Adrenal gland (tissue), 12 donors: ENCODE results near the gene XPC. TPM values are rescaled to one million over a fixed set of nuclear protein-coding genes. Genes with fewer than 3 reads are reported as not detected.

Source experiments
- DNase-seq, 7 donors: peaks; one replicate each; pipeline ENCODE4 v3.0.0-alpha.2; 2019 to 2020
- H3K27ac ChIP-seq, 5 donors: fragments of 200-600 bp; sonication (generic) in 4 of 5; 1 replicate in 3 of 5; 2 replicates in 2 of 5; pipeline versions ENCODE4 v1.5.1 to v1.8.0; 2016 to 2020; ENCODE audit warnings: mild to moderate bottlenecking in 1 of 5
- H3K27me3 ChIP-seq: fragments of 200-600 bp; 2 replicates; pipeline ENCODE4 v1.8.0; 2021
- H3K36me3 ChIP-seq, 2 donors: fragments of 200-600 bp; replicated peaks in 1 of 2; 1 replicate in 1 of 2; 2 replicates in 1 of 2; pipeline versions ENCODE4 v1.5.1 to v1.8.0; 2018 to 2022
- H3K4me1 ChIP-seq, 2 donors: fragments of 200-600 bp; replicated peaks in 1 of 2; 1 replicate in 1 of 2; 2 replicates in 1 of 2; pipeline versions ENCODE4 v1.5.1 to v1.8.0; 2018 to 2021
- H3K4me3 ChIP-seq, 4 donors: fragments of 200-600 bp; sonication (generic) in 3 of 4; one replicate each; pipeline ENCODE4 v1.5.1; 2016 to 2018
- H3K9me3 ChIP-seq, 3 donors: fragments of 200-600 bp; sonication (generic) in 1 of 3; replicated peaks in 1 of 3; 1 replicate in 2 of 3; 2 replicates in 1 of 3; pipeline versions ENCODE4 v1.5.1 to v1.8.0; 2016 to 2021
- POLR2A ChIP-seq, 2 donors: fragments of 450-650 bp; IDR thresholded peaks; one replicate each; pipeline ENCODE4 v1.6.1; 2017; ENCODE audit warnings: antibody characterized with exemption in 2 of 2, mild to moderate bottlenecking in 2 of 2, moderate library complexity in 1 of 2
- WGBS, 4 donors: extraction: QIAGEN DNeasy Blood & Tissue Kit in 2 of 4; methylation state at CpG; one replicate each; pipeline versions ENCODE4 v1.1.5 to v1.1.7; 2013 to 2017; 5-methylcytosine and 5-hydroxymethylcytosine counted together
- intact Hi-C, 2 donors: fragments of 100-400 bp; cut with DNase I; formaldehyde crosslinking; loops; one replicate each; pipeline versions ENCODE4 v1.14.1 to v1.15.0; 2022 to 2023
- polyA plus RNA-seq, 3 donors: library from polyadenylated mRNA; stranded (reverse); fragments of 200-250 nt in 2 of 3; fragments of 350-450 nt in 1 of 3; fragmentation: Illumina TruSeq in 1 of 3; extraction: RNeasy Lipid Tissue Mini Kit (QIAGEN cat#74804) in 1 of 3; gene quantifications; one replicate each; pipeline ENCODE4 v1.2.3, GENCODE V29; 2013 to 2014
- total RNA-seq, 9 donors: library from RNA; depleted of rRNA in 4 of 9; stranded (reverse); fragments of >200 nt in 4 of 9; fragments of 120-200 nt in 1 of 9; fragmentation: NEBNext Ultra II Directional in 1 of 9; extraction: Animal tissue kit (Norgen Biotek cat#: 25700) in 1 of 9; gene quantifications; one replicate each; pipeline versions ENCODE4 v1.1.0 to v1.2.4, GENCODE V29; 2013 to 2023
- TF ChIP-seq, protein P1 (sequence below), 6 experiments: fragments of 450-650 bp in 4 of 6; fragments of 200-600 bp in 2 of 6; sonication (generic) in 1 of 6; IDR thresholded peaks; 1 replicate in 5 of 6; 2 replicates in 1 of 6; pipeline versions ENCODE4 v1.5.1 to v1.8.0; 2016 to 2021; ENCODE audit warnings: antibody characterized with exemption in 6 of 6, mild to moderate bottlenecking in 2 of 6, moderate library complexity in 1 of 6
- donor health status: healthy with polysubstance abuse.
- donor health status: Bipolar disorder and iron deficiency.
- donor health status: DM: yes; HTN: yes; CAD: no.
- donor health status: DM: no; HTN: no; CAD: no.
- donor health status: DM: no; HTN: no; CAD: no.
- donor health status: DM: yes; HTN: yes; CAD: no.

XPC gene
- total and polyA plus RNA-seq, 12 donors: 15.6 to 66.5 (median 31.4) TPM

GRCh38 chr3:14137004-14137403 is 41.4 kb downstream of the XPC start:
- H3K27ac ChIP-seq: peak overlapping the region in 2 of 5 donors; percentile 33 to 37
- TF ChIP-seq POLR2A (IDR thresholded peaks at IDR 0.05): no peak
- TF ChIP-seq, protein P1, sequence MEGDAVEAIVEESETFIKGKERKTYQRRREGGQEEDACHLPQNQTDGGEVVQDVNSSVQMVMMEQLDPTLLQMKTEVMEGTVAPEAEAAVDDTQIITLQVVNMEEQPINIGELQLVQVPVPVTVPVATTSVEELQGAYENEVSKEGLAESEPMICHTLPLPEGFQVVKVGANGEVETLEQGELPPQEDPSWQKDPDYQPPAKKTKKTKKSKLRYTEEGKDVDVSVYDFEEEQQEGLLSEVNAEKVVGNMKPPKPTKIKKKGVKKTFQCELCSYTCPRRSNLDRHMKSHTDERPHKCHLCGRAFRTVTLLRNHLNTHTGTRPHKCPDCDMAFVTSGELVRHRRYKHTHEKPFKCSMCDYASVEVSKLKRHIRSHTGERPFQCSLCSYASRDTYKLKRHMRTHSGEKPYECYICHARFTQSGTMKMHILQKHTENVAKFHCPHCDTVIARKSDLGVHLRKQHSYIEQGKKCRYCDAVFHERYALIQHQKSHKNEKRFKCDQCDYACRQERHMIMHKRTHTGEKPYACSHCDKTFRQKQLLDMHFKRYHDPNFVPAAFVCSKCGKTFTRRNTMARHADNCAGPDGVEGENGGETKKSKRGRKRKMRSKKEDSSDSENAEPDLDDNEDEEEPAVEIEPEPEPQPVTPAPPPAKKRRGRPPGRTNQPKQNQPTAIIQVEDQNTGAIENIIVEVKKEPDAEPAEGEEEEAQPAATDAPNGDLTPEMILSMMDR (IDR thresholded peaks at IDR 0.05): no peak
- WGBS, 4 donors: 53 to 83% (median 77%) methylated on average over 3 of the region's 3 CpGs; no CpG with 5 or more reads in 1 of the 4 donors
- no peaks in the 10 kb centered on the region for H3K27me3 ChIP-seq
- intact Hi-C loops: no loop called here
- peaks cover 0 to 93% of the 10 kb centered on the region in 2 donors for H3K36me3 ChIP-seq
- H3K4me3 ChIP-seq: no peak overlapping the region
- peaks cover 0 to 11% of the 10 kb centered on the region in 2 donors for H3K4me1 ChIP-seq
- peak in 5 of 7 donors; percentile 44 to 66 (median 59) for DNase-seq
- H3K9me3 ChIP-seq: no peaks in the 10 kb centered on the region

GRCh38 chr3:14135581-14135980 is 42.8 kb downstream of the XPC start:
- Histone ChIP-seq H3K4me3 (no peak overlapping the region), H3K9me3 (no peaks in the 10 kb centered on the region), H3K27me3 (no peaks in the 10 kb centered on the region), H3K27ac (no peak overlapping the region), H3K36me3 (peaks cover 0 to 94% of the 10 kb centered on the region in 2 donors), H3K4me1 (peaks cover 0 to 11% of the 10 kb centered on the region in 2 donors)
- no peak for DNase-seq
- 79 to 95% (median 88%) methylated on average over 8 to 11 of the region's 11 CpGs for WGBS, 4 donors
- intact Hi-C loops: no loop called here
- TF ChIP-seq, protein P1 (IDR thresholded peaks at IDR 0.05): no peak
- TF ChIP-seq POLR2A (IDR thresholded peaks at IDR 0.05): no peak

GRCh38 chr3:14134291-14134690 is 44.1 kb downstream of the XPC start:
- intact Hi-C loops: no loop called here

GRCh38 chr3:14133876-14134275 is 44.5 kb downstream of the XPC start:
- DNase-seq: peak in 1 of 7 donors; percentile 33
- TF ChIP-seq, protein P1 (IDR thresholded peaks at IDR 0.05): no peak
- no peak for TF ChIP-seq POLR2A (IDR thresholded peaks at IDR 0.05)
- intact Hi-C loops: no loop called here
- Histone ChIP-seq H3K4me1 (peaks cover 0 to 11% of the 10 kb centered on the region in 2 donors), H3K9me3 (no peaks in the 10 kb centered on the region), H3K4me3 (no peak overlapping the region), H3K27me3 (no peaks in the 10 kb centered on the region), H3K36me3 (peaks cover 0 to 90% of the 10 kb centered on the region in 2 donors), H3K27ac (peak overlapping the region in 2 of 5 donors; percentile 18 to 44)
- 93 to 100% (median 97%) methylated on average over 1 to 5 of the region's 5 CpGs for WGBS, 4 donors

More at GRCh38 chr3:14134291-14134690, 44.1 kb downstream of the XPC start:
- Histone ChIP-seq H3K27ac (peak overlapping the region in 2 of 5 donors; percentile 18 to 44), H3K27me3 (no peaks in the 10 kb centered on the region), H3K4me3 (no peak overlapping the region), H3K4me1 (peaks cover 0 to 11% of the 10 kb centered on the region in 2 donors), H3K36me3 (peaks cover 0 to 94% of the 10 kb centered on the region in 2 donors), H3K9me3 (no peaks in the 10 kb centered on the region)
- 60 to 82% (median 74%) methylated on average over 5 to 6 of the region's 6 CpGs for WGBS, 4 donors
- peak in 5 of 7 donors; percentile 51 to 68 (median 53) for DNase-seq
- TF ChIP-seq, protein P1 (IDR thresholded peaks at IDR 0.05): no peak
- no peak for TF ChIP-seq POLR2A (IDR thresholded peaks at IDR 0.05)
